Glutamatergic neuron (in vitro differentiated cells): ENCODE data around the gene TMIE. TPM values are rescaled to one million over a fixed set of nuclear protein-coding genes. Genes with fewer than 3 reads are reported as not detected.

Experiments
- DNase-seq: peaks from one replicate; pipeline ENCODE4 v3.0.0; 2022
- H3K27ac Mint-ChIP-seq: one replicate; pipeline ENCODE4 v1.8.0; 2020; ENCODE audit warnings: mild to moderate bottlenecking, mixed read lengths, inconsistent platforms; ENCODE audit not compliant: unreplicated experiment
- H3K27me3 Mint-ChIP-seq: one replicate; pipeline ENCODE4 v1.8.0; 2020; ENCODE audit warnings: mild to moderate bottlenecking, moderate library complexity, mixed read lengths, inconsistent platforms; ENCODE audit not compliant: unreplicated experiment
- H3K36me3 Mint-ChIP-seq: one replicate; pipeline ENCODE4 v1.8.0; 2020; ENCODE audit warnings: mild to moderate bottlenecking, mixed read lengths, inconsistent platforms; ENCODE audit not compliant: unreplicated experiment
- H3K4me1 Mint-ChIP-seq: one replicate; pipeline ENCODE4 v1.8.0; 2020; ENCODE audit warnings: mild to moderate bottlenecking, low read depth, mixed read lengths, inconsistent platforms; ENCODE audit not compliant: unreplicated experiment
- H3K4me3 Mint-ChIP-seq: one replicate; pipeline ENCODE4 v1.8.0; 2020; ENCODE audit warnings: mild to moderate bottlenecking, mixed read lengths, inconsistent platforms; ENCODE audit not compliant: unreplicated experiment
- H3K9me3 Mint-ChIP-seq: one replicate; pipeline ENCODE4 v1.8.0; 2020; ENCODE audit warnings: mild to moderate bottlenecking, moderate library complexity, mixed read lengths, inconsistent platforms; ENCODE audit not compliant: unreplicated experiment
- total RNA-seq: library from RNA; stranded (reverse); fragmentation: NEBNext Ultra II Directional; extraction: Animal tissue kit (Norgen Biotek cat#: 25700); gene quantifications from one replicate; pipeline ENCODE4 v1.2.1, GENCODE V29; 2021; ENCODE audit not compliant: unreplicated experiment
- TF ChIP-seq, protein P1 (sequence below): fragments of 200-600 bp; sonication (generic); IDR thresholded peaks from one replicate; pipeline ENCODE4 v1.5.0; 2021; ENCODE audit not compliant: partially characterized antibody, unreplicated experiment

TMIE gene
- total RNA-seq, 1 donor from 2014 or later, result not detected

DNA sequence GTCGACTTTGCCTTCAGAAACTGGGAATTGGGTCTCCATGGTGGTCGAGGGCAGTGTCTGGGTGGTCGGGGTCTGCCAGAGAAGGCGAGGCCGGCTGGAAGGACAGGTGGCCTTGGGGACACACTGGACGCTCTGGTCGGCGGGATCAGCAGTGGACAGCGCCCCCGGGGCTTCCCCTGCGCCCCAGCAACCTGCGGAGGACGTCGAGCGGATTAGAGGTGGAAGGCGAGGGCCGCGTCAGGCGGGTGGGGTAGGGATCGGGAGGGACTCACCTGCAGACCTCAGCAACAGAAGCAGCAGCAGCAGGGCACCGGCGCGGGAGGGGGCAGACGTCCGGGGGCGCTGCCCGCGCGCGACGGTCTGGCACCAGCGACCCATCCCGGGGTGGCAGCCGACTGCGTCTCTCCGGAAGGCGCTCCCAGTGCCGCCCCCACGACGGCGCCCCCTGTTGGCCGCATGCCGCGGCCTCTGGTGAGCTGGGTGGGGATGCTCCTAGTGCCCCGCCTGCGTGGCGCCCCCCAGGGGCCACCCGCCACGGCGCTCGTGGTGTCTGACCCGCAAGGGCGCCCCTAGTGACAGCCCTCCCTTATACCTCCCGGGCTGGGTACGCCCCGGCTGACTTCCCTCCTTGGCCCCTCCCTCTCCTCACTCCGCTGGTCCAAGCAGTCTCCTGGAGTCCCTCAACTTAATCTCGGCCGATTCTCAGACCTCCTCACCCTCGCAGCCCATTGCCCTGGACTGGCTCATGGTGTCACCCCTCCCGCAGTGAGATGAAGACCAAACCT lies 16.4 kb downstream of the TMIE start, which contains the start of gene PRSS50:
Gene PRSS50 (minus strand): TSS at position 423 of the 785 bp plus-strand sequence. CDS start 45 bp downstream, at position 378.
- no peak for DNase-seq

DNA sequence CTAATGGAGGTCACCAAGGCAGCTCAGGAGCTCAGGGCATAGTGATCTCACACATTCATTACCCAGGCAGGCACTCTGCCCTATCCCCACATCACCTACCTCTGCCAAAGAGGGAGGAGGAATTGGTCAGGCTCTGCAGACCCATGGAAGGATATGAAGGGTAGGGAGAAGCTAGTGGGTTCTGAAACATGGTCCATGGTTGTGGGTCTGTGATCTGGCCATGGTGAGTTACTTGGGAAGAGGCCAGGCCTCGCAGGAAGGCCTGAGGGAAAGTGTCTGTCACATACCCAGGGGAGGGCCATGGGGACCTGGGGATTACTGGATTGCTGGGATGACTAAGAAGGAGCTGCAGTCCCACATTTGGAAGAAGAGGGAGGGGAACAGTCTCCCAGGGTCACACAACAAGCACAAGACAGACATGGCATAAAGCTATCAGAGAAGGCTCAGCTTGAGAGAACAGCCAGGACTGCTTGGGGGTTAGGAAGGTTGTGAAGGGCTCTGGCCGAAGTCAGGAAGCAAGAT lies 17.9 kb downstream of the TMIE start:
- Mint-ChIP-seq H3K4me1 (no peaks in the 10 kb centered on the region), H3K4me3 (no peak overlapping the region), H3K27me3 (peaks cover 6% of the 10 kb centered on the region), H3K9me3 (peaks cover 5% of the 10 kb centered on the region), H3K36me3 (no peaks in the 10 kb centered on the region), H3K27ac (no peak overlapping the region)
- no peak for DNase-seq
- TF ChIP-seq, protein P1, sequence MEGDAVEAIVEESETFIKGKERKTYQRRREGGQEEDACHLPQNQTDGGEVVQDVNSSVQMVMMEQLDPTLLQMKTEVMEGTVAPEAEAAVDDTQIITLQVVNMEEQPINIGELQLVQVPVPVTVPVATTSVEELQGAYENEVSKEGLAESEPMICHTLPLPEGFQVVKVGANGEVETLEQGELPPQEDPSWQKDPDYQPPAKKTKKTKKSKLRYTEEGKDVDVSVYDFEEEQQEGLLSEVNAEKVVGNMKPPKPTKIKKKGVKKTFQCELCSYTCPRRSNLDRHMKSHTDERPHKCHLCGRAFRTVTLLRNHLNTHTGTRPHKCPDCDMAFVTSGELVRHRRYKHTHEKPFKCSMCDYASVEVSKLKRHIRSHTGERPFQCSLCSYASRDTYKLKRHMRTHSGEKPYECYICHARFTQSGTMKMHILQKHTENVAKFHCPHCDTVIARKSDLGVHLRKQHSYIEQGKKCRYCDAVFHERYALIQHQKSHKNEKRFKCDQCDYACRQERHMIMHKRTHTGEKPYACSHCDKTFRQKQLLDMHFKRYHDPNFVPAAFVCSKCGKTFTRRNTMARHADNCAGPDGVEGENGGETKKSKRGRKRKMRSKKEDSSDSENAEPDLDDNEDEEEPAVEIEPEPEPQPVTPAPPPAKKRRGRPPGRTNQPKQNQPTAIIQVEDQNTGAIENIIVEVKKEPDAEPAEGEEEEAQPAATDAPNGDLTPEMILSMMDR, result no peak

More for the DNA sequence above, 16.4 kb downstream of the TMIE start, which contains the start of gene PRSS50:
- peaks cover 6% of the 10 kb centered on the region for H3K27me3 Mint-ChIP-seq
- no peaks in the 10 kb centered on the region for H3K4me1 Mint-ChIP-seq
- H3K9me3 Mint-ChIP-seq, result peaks cover 5% of the 10 kb centered on the region
- no peaks in the 10 kb centered on the region for H3K36me3 Mint-ChIP-seq
- H3K27ac Mint-ChIP-seq, result no peak within 1 kb of the TSS
- H3K4me3 Mint-ChIP-seq, result no peak within 1 kb of the TSS
- TF ChIP-seq, protein P1, result peak; percentile 38

DNA sequence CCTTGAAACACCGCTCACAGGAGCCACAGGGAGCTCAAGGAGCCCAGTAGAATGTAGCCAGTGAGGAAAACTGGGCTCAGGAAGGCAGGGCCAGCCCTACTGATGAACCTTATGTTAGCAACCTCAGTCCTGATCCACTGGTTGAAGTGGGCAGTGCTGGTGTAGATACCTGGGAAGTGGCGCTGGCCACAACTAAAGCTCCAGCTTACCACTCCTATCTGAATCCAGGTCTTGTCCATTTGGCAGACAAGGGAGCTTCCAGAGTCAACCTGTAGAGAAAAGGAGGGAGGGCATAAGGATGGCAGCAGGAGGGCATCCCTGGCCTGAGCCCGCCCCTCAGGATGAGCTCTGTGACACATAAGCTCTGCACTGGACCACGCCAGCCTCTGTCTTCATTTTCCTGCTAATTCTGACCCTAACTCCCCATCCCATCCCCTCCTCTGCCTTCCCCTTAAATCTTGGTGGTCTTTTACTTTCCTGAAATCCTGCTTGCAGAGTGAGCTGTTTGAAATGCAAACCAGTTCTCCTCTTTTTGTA lies 18.6 kb downstream of the TMIE start:
- Mint-ChIP-seq H3K27me3 (peaks cover 5% of the 10 kb centered on the region), H3K4me3 (no peak overlapping the region), H3K4me1 (no peaks in the 10 kb centered on the region), H3K27ac (no peak overlapping the region), H3K36me3 (no peaks in the 10 kb centered on the region), H3K9me3 (peaks cover 5% of the 10 kb centered on the region)
- DNase-seq, result no peak
- TF ChIP-seq, protein P1, result no peak

DNA sequence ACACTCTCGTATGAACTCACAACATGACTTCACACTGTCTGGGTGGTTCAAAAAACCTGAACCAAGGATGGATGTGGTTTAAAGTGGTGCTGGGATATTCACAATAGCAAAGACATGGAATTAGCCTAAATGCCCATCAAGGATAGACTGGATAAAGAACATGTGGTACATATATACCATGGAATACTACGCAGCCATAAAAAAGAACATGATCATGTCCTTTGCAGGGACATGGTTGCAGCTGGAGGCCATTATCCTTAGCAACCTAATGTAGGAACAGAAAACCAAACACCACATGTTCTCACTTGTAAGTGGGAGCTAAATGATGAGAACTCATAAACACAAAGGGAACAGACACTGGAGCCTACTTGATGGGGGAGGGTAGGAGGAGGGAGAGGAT lies 19.8 kb downstream of the TMIE start:
- Mint-ChIP-seq H3K36me3 (no peaks in the 10 kb centered on the region), H3K27ac (no peak overlapping the region), H3K4me1 (no peaks in the 10 kb centered on the region), H3K27me3 (peaks cover 2% of the 10 kb centered on the region), H3K9me3 (peaks cover 5% of the 10 kb centered on the region), H3K4me3 (no peak overlapping the region)
- no peak for DNase-seq
- TF ChIP-seq, protein P1, result no peak

DNA sequence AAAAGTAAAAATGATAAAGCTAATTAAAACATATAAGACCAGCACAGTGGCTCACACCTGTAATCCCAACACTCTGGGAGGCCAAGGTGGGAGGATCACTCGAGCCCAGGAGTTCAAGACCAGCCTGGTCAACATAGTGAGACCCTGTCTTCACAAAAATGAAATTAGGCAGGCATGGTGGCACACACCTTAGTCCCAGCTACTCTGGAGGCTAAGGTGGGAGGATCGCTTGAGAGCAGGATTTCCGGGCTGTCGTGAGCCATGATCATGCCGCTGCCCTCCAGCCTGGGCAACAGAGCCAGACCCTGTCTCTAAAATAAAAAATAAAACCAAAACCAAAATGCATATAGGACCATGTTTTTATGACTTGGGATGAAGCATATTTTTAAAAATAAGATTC lies 21.3 kb downstream of the TMIE start:
- Mint-ChIP-seq H3K9me3 (peaks cover 5% of the 10 kb centered on the region), H3K4me1 (no peaks in the 10 kb centered on the region), H3K27ac (no peak overlapping the region), H3K27me3 (peaks cover 2% of the 10 kb centered on the region), H3K4me3 (no peak overlapping the region), H3K36me3 (no peaks in the 10 kb centered on the region)
- TF ChIP-seq, protein P1, result no peak
- no peak for DNase-seq
